ENCODE results near the gene ZNF341. TPM values are rescaled to one million over a fixed set of nuclear protein-coding genes. Genes with fewer than 3 reads are reported as not detected.

The ZNF341 gene
- total RNA-seq, 1 donor = 1.1 TPM

DNA sequence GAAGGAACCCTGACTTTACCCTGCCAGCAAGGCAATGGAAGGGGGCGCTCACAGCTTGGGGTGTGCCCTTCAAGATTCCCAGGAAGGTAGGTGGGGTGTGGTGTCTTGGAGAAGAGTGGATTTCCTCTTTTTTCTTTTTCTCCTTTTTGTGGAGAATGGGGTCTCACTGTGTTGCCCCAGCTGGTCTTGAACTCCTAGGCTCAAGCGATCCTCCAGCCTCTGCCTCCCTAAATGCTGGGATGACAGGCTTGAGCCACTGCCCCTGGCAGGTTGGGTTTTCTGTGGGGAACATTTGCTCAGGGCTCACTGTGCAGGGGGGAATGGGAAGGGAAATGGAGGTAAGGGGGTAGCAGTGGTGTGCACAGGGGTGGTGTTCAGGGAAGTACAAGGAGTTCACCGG, 4.0 kb upstream of the ZNF341 start:
- H3K79me2 ChIP-seq (ENCODE audit: insufficient read depth, low read length) = no peaks in the 10 kb centered on the region
- no peaks in the 10 kb centered on the region for H3K9me3 ChIP-seq (ENCODE audit: low read depth, low read length)
- H3K4me2 ChIP-seq (ENCODE audit: insufficient read depth, low read length) = no peak overlapping the region
- H3K4me1 ChIP-seq (ENCODE audit: insufficient read depth, low read length) = peaks cover 10% of the 10 kb centered on the region
- DNase-seq (ENCODE audit: insufficient read length, low spot score, missing footprints) = no peak
- H3K27ac ChIP-seq (ENCODE audit: low read depth, low read length) = no peak overlapping the region
- H3K4me3 ChIP-seq (ENCODE audit: insufficient read depth, low read length) = no peak overlapping the region
- H3K27me3 ChIP-seq (ENCODE audit: insufficient read depth, low read length) = no peaks in the 10 kb centered on the region
- H4K20me1 ChIP-seq (ENCODE audit: insufficient read depth, low read length) = no peaks in the 10 kb centered on the region
- H2AFZ ChIP-seq (ENCODE audit: low read length) = no peak overlapping the region
- TF ChIP-seq, protein P1, sequence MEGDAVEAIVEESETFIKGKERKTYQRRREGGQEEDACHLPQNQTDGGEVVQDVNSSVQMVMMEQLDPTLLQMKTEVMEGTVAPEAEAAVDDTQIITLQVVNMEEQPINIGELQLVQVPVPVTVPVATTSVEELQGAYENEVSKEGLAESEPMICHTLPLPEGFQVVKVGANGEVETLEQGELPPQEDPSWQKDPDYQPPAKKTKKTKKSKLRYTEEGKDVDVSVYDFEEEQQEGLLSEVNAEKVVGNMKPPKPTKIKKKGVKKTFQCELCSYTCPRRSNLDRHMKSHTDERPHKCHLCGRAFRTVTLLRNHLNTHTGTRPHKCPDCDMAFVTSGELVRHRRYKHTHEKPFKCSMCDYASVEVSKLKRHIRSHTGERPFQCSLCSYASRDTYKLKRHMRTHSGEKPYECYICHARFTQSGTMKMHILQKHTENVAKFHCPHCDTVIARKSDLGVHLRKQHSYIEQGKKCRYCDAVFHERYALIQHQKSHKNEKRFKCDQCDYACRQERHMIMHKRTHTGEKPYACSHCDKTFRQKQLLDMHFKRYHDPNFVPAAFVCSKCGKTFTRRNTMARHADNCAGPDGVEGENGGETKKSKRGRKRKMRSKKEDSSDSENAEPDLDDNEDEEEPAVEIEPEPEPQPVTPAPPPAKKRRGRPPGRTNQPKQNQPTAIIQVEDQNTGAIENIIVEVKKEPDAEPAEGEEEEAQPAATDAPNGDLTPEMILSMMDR (IDR thresholded peaks at IDR 0.05; ENCODE audit: extremely low read depth, low read depth, low read length) = no peak
- no peaks in the 10 kb centered on the region for H3K36me3 ChIP-seq (ENCODE audit: insufficient read depth, low read length)

DNA sequence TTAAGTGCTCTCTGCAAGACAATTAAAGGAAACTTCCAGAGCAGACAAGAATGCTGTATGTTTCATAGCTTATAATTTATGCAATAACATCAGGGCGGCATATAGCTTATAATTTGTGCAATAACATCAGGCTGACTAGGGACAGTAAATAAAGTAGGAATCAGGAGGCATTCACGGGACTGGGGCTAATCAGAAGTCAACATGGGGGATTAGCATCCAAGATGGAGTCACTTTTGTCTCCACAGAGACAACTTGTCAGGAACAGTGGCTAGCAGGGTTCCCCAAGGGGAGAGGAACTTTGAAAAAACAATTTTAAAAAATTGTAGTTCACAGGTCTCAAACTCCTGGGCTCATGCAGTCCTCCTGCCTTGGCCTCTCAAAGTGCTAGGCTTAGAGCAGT, 3.3 kb upstream of the ZNF341 start:
- H4K20me1 ChIP-seq (ENCODE audit: insufficient read depth, low read length) = no peaks in the 10 kb centered on the region
- H3K79me2 ChIP-seq (ENCODE audit: insufficient read depth, low read length) = no peaks in the 10 kb centered on the region
- no peak overlapping the region for H3K27ac ChIP-seq (ENCODE audit: low read depth, low read length)
- peaks cover 16% of the 10 kb centered on the region for H3K4me1 ChIP-seq (ENCODE audit: insufficient read depth, low read length)
- no peaks in the 10 kb centered on the region for H3K27me3 ChIP-seq (ENCODE audit: insufficient read depth, low read length)
- no peak overlapping the region for H2AFZ ChIP-seq (ENCODE audit: low read length)
- DNase-seq (ENCODE audit: insufficient read length, low spot score, missing footprints) = no peak
- TF ChIP-seq, protein P1 (IDR thresholded peaks at IDR 0.05; ENCODE audit: extremely low read depth, low read depth, low read length) = no peak
- no peaks in the 10 kb centered on the region for H3K9me3 ChIP-seq (ENCODE audit: low read depth, low read length)
- no peaks in the 10 kb centered on the region for H3K36me3 ChIP-seq (ENCODE audit: insufficient read depth, low read length)
- H3K4me3 ChIP-seq (ENCODE audit: insufficient read depth, low read length) = no peak overlapping the region
- H3K4me2 ChIP-seq (ENCODE audit: insufficient read depth, low read length) = no peak overlapping the region

DNA sequence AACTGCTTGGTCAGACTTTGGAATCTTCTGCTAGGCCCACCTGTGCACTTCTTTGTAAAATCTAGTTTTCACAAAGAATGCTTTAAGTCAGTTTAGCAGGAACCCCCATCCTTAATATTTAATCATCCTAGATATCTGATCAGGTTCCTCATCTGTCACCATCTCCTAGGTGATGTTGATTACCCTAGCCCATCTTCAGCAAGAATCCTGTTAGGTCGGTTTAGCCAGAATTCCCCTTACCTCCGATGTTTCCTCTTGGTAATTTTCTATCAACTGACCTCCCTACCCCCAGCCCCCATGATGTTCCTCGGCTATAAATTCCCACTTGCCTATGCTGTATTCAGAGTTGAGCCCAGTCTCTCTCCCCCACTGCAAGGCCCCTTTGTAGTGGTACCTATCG, 2.7 kb upstream of the ZNF341 start:
- H3K36me3 ChIP-seq (ENCODE audit: insufficient read depth, low read length) = no peaks in the 10 kb centered on the region
- TF ChIP-seq, protein P1 (IDR thresholded peaks at IDR 0.05; ENCODE audit: extremely low read depth, low read depth, low read length) = no peak
- no peak for DNase-seq (ENCODE audit: insufficient read length, low spot score, missing footprints)
- no peak overlapping the region for H2AFZ ChIP-seq (ENCODE audit: low read length)
- H3K4me3 ChIP-seq (ENCODE audit: insufficient read depth, low read length) = no peak overlapping the region
- H3K79me2 ChIP-seq (ENCODE audit: insufficient read depth, low read length) = no peaks in the 10 kb centered on the region
- no peak overlapping the region for H3K27ac ChIP-seq (ENCODE audit: low read depth, low read length)
- no peaks in the 10 kb centered on the region for H4K20me1 ChIP-seq (ENCODE audit: insufficient read depth, low read length)
- H3K9me3 ChIP-seq (ENCODE audit: low read depth, low read length) = no peaks in the 10 kb centered on the region
- no peaks in the 10 kb centered on the region for H3K27me3 ChIP-seq (ENCODE audit: insufficient read depth, low read length)
- H3K4me1 ChIP-seq (ENCODE audit: insufficient read depth, low read length) = peaks cover 22% of the 10 kb centered on the region
- H3K4me2 ChIP-seq (ENCODE audit: insufficient read depth, low read length) = no peak overlapping the region

DNA sequence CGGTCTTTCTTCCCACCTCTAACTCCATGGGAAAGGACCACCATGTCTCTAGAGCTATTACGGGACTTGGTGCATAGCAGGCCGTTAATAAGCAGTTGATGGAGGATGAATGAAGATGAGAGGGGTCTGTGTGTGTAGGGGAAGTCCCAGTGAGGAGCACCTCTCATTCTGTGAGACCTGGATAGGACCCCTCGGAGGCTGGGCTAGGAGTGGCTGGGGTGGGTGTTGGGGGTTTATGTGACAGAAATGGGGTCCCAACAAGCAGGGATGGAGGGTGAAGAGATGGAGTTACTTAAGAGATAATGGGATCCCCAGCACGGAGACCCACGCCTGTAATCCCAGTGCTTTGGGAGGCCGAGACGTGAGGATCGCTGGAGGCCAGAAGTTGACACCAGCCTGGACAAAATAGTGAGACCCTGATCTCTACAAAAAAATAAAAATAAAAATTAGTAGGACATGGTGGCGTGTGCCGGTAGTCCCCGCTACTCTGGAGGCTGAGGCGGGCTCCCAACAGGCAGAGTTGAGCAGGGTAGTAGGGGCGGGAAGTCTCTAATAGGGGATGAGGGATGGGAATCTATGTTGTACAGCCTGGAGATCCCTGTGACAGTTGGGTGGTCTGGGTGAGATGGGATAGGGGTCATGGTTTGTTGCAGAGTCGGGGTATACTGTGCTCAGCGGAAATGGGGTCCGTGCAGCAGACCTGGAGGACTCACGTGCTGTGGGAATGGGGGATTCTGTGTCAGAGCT, 677 bp upstream of the ZNF341 start:
- Histone ChIP-seq H3K79me2 (ENCODE audit: insufficient read depth, low read length) (peaks cover 4% of the 10 kb centered on the region), H3K4me1 (ENCODE audit: insufficient read depth, low read length) (peaks cover 28% of the 10 kb centered on the region), H3K27me3 (ENCODE audit: insufficient read depth, low read length) (no peaks in the 10 kb centered on the region), H2AFZ (ENCODE audit: low read length) (peak overlapping the region; percentile 98), H3K36me3 (ENCODE audit: insufficient read depth, low read length) (no peaks in the 10 kb centered on the region), H3K9me3 (ENCODE audit: low read depth, low read length) (no peaks in the 10 kb centered on the region), H3K4me3 (ENCODE audit: insufficient read depth, low read length) (peak overlapping the region; percentile 79), H4K20me1 (ENCODE audit: insufficient read depth, low read length) (no peaks in the 10 kb centered on the region), H3K27ac (ENCODE audit: low read depth, low read length) (peak overlapping the region; percentile 65), H3K4me2 (ENCODE audit: insufficient read depth, low read length) (peak overlapping the region; percentile 94)
- TF ChIP-seq, protein P1 (IDR thresholded peaks at IDR 0.05; ENCODE audit: extremely low read depth, low read depth, low read length) = no peak
- no peak for DNase-seq (ENCODE audit: insufficient read length, low spot score, missing footprints)
